Tibial nerve (tissue), 4 donors: ENCODE measurements around the gene TBXAS1.

Source experiments
- EP300 ChIP-seq, 2 donors: sonication (generic); formaldehyde crosslinking; IDR thresholded peaks; one replicate each; pipeline ENCODE4 v1.6.1; 2017; ENCODE audit warnings: antibody characterized with exemption in 2 of 2, mild to moderate bottlenecking in 1 of 2
- TF ChIP-seq, protein P1 (sequence below), 5 experiments: fragments of 200-600 bp in 3 of 5; fragments of 450-650 bp in 2 of 5; sonication (generic) in 3 of 5; IDR thresholded peaks; one replicate each; pipeline ENCODE4 v1.5.1; 2016 to 2019; ENCODE audit warnings: antibody characterized with exemption in 5 of 5, mild to moderate bottlenecking in 3 of 5, moderate library complexity in 2 of 5

DNA sequence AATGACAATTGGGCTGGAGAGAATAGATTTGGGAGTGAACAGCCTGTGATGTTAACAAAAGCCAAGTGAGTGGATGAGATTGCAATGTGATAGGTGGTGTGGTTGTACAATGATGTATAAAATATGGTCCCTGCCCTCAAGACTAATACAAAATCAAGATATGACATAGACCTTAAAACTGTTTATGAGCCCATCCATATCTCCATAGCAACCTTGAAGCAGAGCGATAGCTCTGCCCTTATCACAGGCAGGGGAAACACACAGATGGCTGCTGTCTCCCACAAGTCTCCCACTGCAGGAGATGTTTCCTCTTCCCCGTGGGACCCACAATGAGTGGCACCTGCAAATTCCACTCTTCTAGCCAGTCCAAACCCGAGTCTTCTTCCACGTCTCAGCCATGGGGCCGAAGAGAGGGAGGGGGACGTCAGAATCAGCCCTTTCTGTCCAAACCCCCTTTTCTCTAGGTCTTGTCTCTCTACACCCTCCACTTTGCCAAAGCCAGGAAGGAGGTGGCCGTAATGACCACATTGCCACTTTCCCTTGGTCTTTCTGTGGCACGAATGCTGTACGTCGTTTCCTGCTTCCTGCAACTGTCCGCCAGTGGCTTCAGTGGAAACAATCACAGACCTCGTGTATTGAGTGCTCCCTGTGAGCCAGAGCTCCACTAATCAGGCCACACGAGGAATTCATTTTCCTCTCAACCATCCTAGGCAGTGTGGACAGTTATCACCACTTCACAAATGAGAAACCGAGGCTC is 7.5 kb upstream of the TBXAS1 start:
- TF ChIP-seq, protein P1, sequence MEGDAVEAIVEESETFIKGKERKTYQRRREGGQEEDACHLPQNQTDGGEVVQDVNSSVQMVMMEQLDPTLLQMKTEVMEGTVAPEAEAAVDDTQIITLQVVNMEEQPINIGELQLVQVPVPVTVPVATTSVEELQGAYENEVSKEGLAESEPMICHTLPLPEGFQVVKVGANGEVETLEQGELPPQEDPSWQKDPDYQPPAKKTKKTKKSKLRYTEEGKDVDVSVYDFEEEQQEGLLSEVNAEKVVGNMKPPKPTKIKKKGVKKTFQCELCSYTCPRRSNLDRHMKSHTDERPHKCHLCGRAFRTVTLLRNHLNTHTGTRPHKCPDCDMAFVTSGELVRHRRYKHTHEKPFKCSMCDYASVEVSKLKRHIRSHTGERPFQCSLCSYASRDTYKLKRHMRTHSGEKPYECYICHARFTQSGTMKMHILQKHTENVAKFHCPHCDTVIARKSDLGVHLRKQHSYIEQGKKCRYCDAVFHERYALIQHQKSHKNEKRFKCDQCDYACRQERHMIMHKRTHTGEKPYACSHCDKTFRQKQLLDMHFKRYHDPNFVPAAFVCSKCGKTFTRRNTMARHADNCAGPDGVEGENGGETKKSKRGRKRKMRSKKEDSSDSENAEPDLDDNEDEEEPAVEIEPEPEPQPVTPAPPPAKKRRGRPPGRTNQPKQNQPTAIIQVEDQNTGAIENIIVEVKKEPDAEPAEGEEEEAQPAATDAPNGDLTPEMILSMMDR (IDR thresholded peaks at IDR 0.05): no peak
- no peak for TF ChIP-seq EP300 (IDR thresholded peaks at IDR 0.05)
